ENCODE results near the gene EID1.
"Not testable (repeated sequence)": the region's sequence is repeated elsewhere in the genome, so short reads cannot be mapped to it uniquely, and the experiment has no call there.

DNA sequence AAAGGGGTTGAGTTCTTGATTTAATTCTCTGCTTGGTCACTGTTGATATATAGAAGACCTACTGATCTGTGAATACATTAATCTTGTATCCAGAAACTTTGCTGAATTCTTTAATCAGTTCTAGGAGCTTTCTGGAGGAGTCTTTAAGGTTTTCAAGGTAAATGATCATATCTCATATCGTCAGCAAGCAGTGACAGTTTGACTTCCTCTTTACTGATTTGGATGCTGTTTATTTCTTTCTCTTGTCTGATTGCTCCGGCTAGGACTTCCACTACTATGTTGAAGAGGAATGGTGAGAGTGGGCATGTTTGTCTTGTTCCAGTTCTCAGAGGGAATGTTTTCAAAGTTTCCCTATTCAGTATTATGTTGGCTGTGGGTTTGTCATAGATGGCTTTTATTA lies 31.4 kb downstream of the EID1 start:
- not testable (repeated sequence) for TF ChIP-seq CTCF (IDR thresholded peaks at IDR 0.05; ENCODE audit: borderline replicate concordance, extremely low read depth, low read length, poor library complexity, severe bottlenecking); EZH2 (IDR thresholded peaks at IDR 0.05; ENCODE audit: borderline replicate concordance, low read depth, low read length, severe bottlenecking)

Data from DND-41 (cell line).